ENCODE measurements around the gene IRS1. TPM values are rescaled to one million over a fixed set of nuclear protein-coding genes. Genes with fewer than 3 reads are reported as not detected.

The IRS1 gene
- total RNA-seq, 2 experiments from 2014 or later: 2.6 to 3.3 TPM

- peak overlapping the region; percentile 79 for H3K4me3 Mint-ChIP-seq
- no peak for ATAC-seq
- CTCF ChIA-PET: interaction anchor here (0.6 to 6.8 kb wide), 6 partner anchors 9 to 608 kb away, joined by 3 to 52 read pairs (median 4); partner anchors contain the start of gene IRS1
- H3K27ac Mint-ChIP-seq: peak overlapping the region; percentile 47
- H3K36me3 Mint-ChIP-seq (ENCODE audit: low read depth): peaks cover 5% of the 10 kb centered on the region
- no peak for DNase-seq
- H3K27me3 Mint-ChIP-seq: no peaks in the 10 kb centered on the region
- peaks cover 41% of the 10 kb centered on the region for H3K4me1 Mint-ChIP-seq
- H3K9me3 Mint-ChIP-seq (ENCODE audit: low read depth): no peaks in the 10 kb centered on the region
- POLR2A ChIA-PET: interaction anchor here (0.9 kb wide), 1 partner anchor 115 kb away, joined by 3 read pairs; no protein-coding TSS in a partner anchor
- intact Hi-C loops (cut with DNase I, micrococcal nuclease): loop anchor here (2.0 to 10.0 kb wide), 7 partner anchors 17 to 1865 kb away; partner anchors contain the start of genes MFF (in 2 of the 2) and RHBDD1 (in 1 of the 2)
Observed at GRCh38 chr2:226790011-226790410, 9.6 kb downstream of the IRS1 start.

- ChIA-PET CTCF (interaction anchor here (0.7 to 6.8 kb wide), 7 partner anchors 8 to 357 kb away, joined by 3 to 52 read pairs (median 4); partner anchors contain the start of genes IRS1 and RHBDD1), POLR2A (no interaction called here)
- Mint-ChIP-seq H3K9me3 (ENCODE audit: low read depth) (no peaks in the 10 kb centered on the region), H3K4me1 (peaks cover 35% of the 10 kb centered on the region), H3K4me3 (no peak overlapping the region), H3K27me3 (no peaks in the 10 kb centered on the region), H3K27ac (no peak overlapping the region), H3K36me3 (ENCODE audit: low read depth) (peaks cover 5% of the 10 kb centered on the region)
- DNase-seq (no peak), ATAC-seq (no peak)
- intact Hi-C loops (cut with DNase I, micrococcal nuclease): no loop called here
Observed at GRCh38 chr2:226788881-226789490, 10.6 kb downstream of the IRS1 start.

- Mint-ChIP-seq H3K4me3 (no peak overlapping the region), H3K9me3 (ENCODE audit: low read depth) (no peaks in the 10 kb centered on the region), H3K27me3 (no peaks in the 10 kb centered on the region), H3K27ac (no peak overlapping the region), H3K36me3 (ENCODE audit: low read depth) (peaks cover 5% of the 10 kb centered on the region), H3K4me1 (peaks cover 28% of the 10 kb centered on the region)
- ATAC-seq (no peak), DNase-seq (no peak)
- ChIA-PET CTCF (interaction anchor here (0.9 to 6.8 kb wide), 4 partner anchors 13 to 52 kb away, joined by 3 to 52 read pairs (median 3); partner anchors contain the start of genes IRS1 and RHBDD1), POLR2A (interaction anchor here (1.1 kb wide), 1 partner anchor 245 kb away, joined by 3 read pairs; no protein-coding TSS in a partner anchor)
- intact Hi-C loops (cut with DNase I, micrococcal nuclease): no loop called here
Observed at GRCh38 chr2:226788064-226788463, 11.6 kb downstream of the IRS1 start.

- DNase-seq (no peak), ATAC-seq (no peak)
- H3K4me3 Mint-ChIP-seq: no peak overlapping the region
- intact Hi-C loops (cut with DNase I, micrococcal nuclease): no loop called here
- H3K27me3 Mint-ChIP-seq: no peaks in the 10 kb centered on the region
- H3K36me3 Mint-ChIP-seq (ENCODE audit: low read depth): no peaks in the 10 kb centered on the region
- H3K27ac Mint-ChIP-seq: no peak overlapping the region
- ChIA-PET CTCF (interaction anchor here (1.5 kb wide), 1 partner anchor 19 kb away, joined by 4 read pairs; no protein-coding TSS in a partner anchor), POLR2A (no interaction called here)
- no peaks in the 10 kb centered on the region for H3K9me3 Mint-ChIP-seq (ENCODE audit: low read depth)
- H3K4me1 Mint-ChIP-seq: peaks cover 2% of the 10 kb centered on the region
Observed at GRCh38 chr2:226783885-226784284, 15.7 kb downstream of the IRS1 start.

GRCh38 chr2:226782092-226782713 is 17.4 kb downstream of the IRS1 start:
- H3K36me3 Mint-ChIP-seq (ENCODE audit: low read depth): no peaks in the 10 kb centered on the region
- H3K9me3 Mint-ChIP-seq (ENCODE audit: low read depth): no peaks in the 10 kb centered on the region
- CTCF ChIA-PET: no interaction called here
- POLR2A ChIA-PET: no interaction called here
- no peak overlapping the region for H3K4me3 Mint-ChIP-seq
- no peaks in the 10 kb centered on the region for H3K4me1 Mint-ChIP-seq
- no peak for DNase-seq
- intact Hi-C loops (cut with DNase I, micrococcal nuclease): no loop called here
- H3K27ac Mint-ChIP-seq: no peak overlapping the region
- ATAC-seq: no peak
- H3K27me3 Mint-ChIP-seq: no peaks in the 10 kb centered on the region

- ChIA-PET CTCF (interaction anchor here (0.9 to 1.6 kb wide), 4 partner anchors 9 to 178 kb away, joined by 3 to 4 read pairs (median 3); no protein-coding TSS in a partner anchor), POLR2A (no interaction called here)
- peaks cover 2% of the 10 kb centered on the region for H3K36me3 Mint-ChIP-seq (ENCODE audit: low read depth)
- DNase-seq: no peak
- H3K27ac Mint-ChIP-seq: no peak overlapping the region
- no peaks in the 10 kb centered on the region for H3K27me3 Mint-ChIP-seq
- no peak for ATAC-seq
- H3K4me1 Mint-ChIP-seq: no peaks in the 10 kb centered on the region
- intact Hi-C loops (cut with DNase I, micrococcal nuclease): no loop called here
- no peak overlapping the region for H3K4me3 Mint-ChIP-seq
- H3K9me3 Mint-ChIP-seq (ENCODE audit: low read depth): no peaks in the 10 kb centered on the region
Observed at GRCh38 chr2:226780431-226780830, 19.2 kb downstream of the IRS1 start.

- POLR2A ChIA-PET: no interaction called here
Observed at GRCh38 chr2:226777611-226778010, 22.0 kb downstream of the IRS1 start.

GRCh38 chr2:226776104-226776503 is 23.5 kb downstream of the IRS1 start:
- peaks cover 7% of the 10 kb centered on the region for H3K36me3 Mint-ChIP-seq (ENCODE audit: low read depth)
- POLR2A ChIA-PET: no interaction called here
- H3K27ac Mint-ChIP-seq: no peak overlapping the region
- intact Hi-C loops (cut with DNase I, micrococcal nuclease): no loop called here
- H3K4me3 Mint-ChIP-seq: no peak overlapping the region
- ATAC-seq: no peak
- H3K4me1 Mint-ChIP-seq: peaks cover 21% of the 10 kb centered on the region
- no peaks in the 10 kb centered on the region for H3K27me3 Mint-ChIP-seq
- H3K9me3 Mint-ChIP-seq (ENCODE audit: low read depth): peaks cover 7% of the 10 kb centered on the region
- CTCF ChIA-PET: interaction anchor here (1.2 kb wide), 1 partner anchor 13 kb away, joined by 4 read pairs; no protein-coding TSS in a partner anchor
- no peak for DNase-seq

More at GRCh38 chr2:226777611-226778010, 22.0 kb downstream of the IRS1 start:
- Mint-ChIP-seq H3K27ac (no peak overlapping the region), H3K9me3 (ENCODE audit: low read depth) (peaks cover 7% of the 10 kb centered on the region), H3K27me3 (no peaks in the 10 kb centered on the region), H3K36me3 (ENCODE audit: low read depth) (peaks cover 7% of the 10 kb centered on the region), H3K4me1 (peaks cover 11% of the 10 kb centered on the region), H3K4me3 (no peak overlapping the region)
- DNase-seq (no peak), ATAC-seq (no peak)
- intact Hi-C loops (cut with DNase I, micrococcal nuclease): no loop called here
- CTCF ChIA-PET: no interaction called here

GRCh38 chr2:226775032-226775509 is 24.5 kb downstream of the IRS1 start:
- no peak for ATAC-seq
- H3K9me3 Mint-ChIP-seq (ENCODE audit: low read depth): peaks cover 7% of the 10 kb centered on the region
- H3K4me1 Mint-ChIP-seq: peaks cover 24% of the 10 kb centered on the region
- intact Hi-C loops (cut with DNase I, micrococcal nuclease): no loop called here
- H3K36me3 Mint-ChIP-seq (ENCODE audit: low read depth): peaks cover 9% of the 10 kb centered on the region
- H3K27ac Mint-ChIP-seq: no peak overlapping the region
- DNase-seq: no peak
- CTCF ChIA-PET: interaction anchor here (1.2 kb wide), 1 partner anchor 14 kb away, joined by 4 read pairs; no protein-coding TSS in a partner anchor
- no peak overlapping the region for H3K4me3 Mint-ChIP-seq
- POLR2A ChIA-PET: no interaction called here
- H3K27me3 Mint-ChIP-seq: no peaks in the 10 kb centered on the region

GRCh38 chr2:226773291-226773690 is 26.3 kb downstream of the IRS1 start:
- no peak for DNase-seq
- H3K27me3 Mint-ChIP-seq: no peaks in the 10 kb centered on the region
- ChIA-PET POLR2A (no interaction called here), CTCF (interaction anchor here (1.1 kb wide), 1 partner anchor 15 kb away, joined by 3 read pairs; no protein-coding TSS in a partner anchor)
- H3K27ac Mint-ChIP-seq: no peak overlapping the region
- ATAC-seq: no peak
- peaks cover 24% of the 10 kb centered on the region for H3K4me1 Mint-ChIP-seq
- peaks cover 9% of the 10 kb centered on the region for H3K36me3 Mint-ChIP-seq (ENCODE audit: low read depth)
- peaks cover 7% of the 10 kb centered on the region for H3K9me3 Mint-ChIP-seq (ENCODE audit: low read depth)
- intact Hi-C loops (cut with DNase I, micrococcal nuclease): loop anchor here in 1 of 2 experiments (2.0 kb wide), 1 partner anchor 18 kb away; no protein-coding TSS in a partner anchor
- H3K4me3 Mint-ChIP-seq: no peak overlapping the region

- DNase-seq (no peak), ATAC-seq (peak; percentile 75)
- Mint-ChIP-seq H3K4me1 (peaks cover 24% of the 10 kb centered on the region), H3K9me3 (ENCODE audit: low read depth) (peaks cover 7% of the 10 kb centered on the region), H3K27me3 (no peaks in the 10 kb centered on the region), H3K4me3 (peak overlapping the region; percentile 12), H3K36me3 (ENCODE audit: low read depth) (peaks cover 9% of the 10 kb centered on the region), H3K27ac (peak overlapping the region; percentile 44)
- intact Hi-C loops (cut with DNase I, micrococcal nuclease): loop anchor here in 1 of 2 experiments (2.0 kb wide), 1 partner anchor 18 kb away; no protein-coding TSS in a partner anchor
- ChIA-PET CTCF (interaction anchor here (1.1 kb wide), 1 partner anchor 16 kb away, joined by 3 read pairs; no protein-coding TSS in a partner anchor), POLR2A (interaction anchor here (0.6 kb wide), 1 partner anchor 256 kb away, joined by 3 read pairs; no protein-coding TSS in a partner anchor)
Observed at GRCh38 chr2:226772389-226773179, 27.0 kb downstream of the IRS1 start.
